HS-27A (cell line): ENCODE data around the gene SHKBP1.
"Not testable (repeated sequence)": the region's sequence is repeated elsewhere in the genome, so short reads cannot be mapped to it uniquely, and the experiment has no call there.

Experiments
- DNase-seq: peaks from one replicate; pipeline ENCODE4 v3.0.0-alpha.2; 2012; ENCODE audit warnings: low read depth, missing footprints

The SHKBP1 gene

DNA sequence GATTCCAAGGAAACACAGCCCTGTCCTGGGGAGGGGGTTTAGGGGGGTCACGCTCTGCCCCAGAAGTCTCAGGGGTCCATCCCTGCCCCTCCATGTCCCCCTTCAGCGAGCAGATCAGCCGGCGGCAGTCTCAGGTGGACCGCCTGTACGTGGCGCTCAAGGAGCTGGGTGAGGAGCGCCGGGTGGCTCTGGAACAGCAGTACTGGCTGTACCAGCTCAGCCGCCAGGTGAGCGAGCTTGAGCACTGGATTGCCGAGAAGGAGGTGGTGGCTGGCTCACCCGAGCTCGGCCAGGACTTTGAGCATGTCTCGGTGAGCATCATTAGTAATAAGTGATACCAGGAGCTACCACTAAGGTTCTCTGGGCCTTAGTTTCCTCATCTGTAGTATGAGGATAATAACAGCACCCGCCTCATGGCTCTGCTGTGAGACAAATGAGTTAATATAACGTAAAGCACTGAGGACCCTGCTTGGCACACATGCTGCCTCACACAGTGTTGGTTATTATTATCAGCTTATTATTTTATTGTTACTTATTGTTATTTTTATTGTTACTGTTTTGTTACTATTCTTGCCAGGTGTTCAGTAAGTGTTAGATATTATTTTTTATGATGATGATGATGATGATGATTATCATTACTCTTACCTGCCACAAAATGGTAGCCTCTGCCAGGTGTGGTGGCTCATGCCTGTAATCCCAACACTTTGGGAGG lies 20.5 kb upstream of the SHKBP1 start:
- no peak for DNase-seq

DNA sequence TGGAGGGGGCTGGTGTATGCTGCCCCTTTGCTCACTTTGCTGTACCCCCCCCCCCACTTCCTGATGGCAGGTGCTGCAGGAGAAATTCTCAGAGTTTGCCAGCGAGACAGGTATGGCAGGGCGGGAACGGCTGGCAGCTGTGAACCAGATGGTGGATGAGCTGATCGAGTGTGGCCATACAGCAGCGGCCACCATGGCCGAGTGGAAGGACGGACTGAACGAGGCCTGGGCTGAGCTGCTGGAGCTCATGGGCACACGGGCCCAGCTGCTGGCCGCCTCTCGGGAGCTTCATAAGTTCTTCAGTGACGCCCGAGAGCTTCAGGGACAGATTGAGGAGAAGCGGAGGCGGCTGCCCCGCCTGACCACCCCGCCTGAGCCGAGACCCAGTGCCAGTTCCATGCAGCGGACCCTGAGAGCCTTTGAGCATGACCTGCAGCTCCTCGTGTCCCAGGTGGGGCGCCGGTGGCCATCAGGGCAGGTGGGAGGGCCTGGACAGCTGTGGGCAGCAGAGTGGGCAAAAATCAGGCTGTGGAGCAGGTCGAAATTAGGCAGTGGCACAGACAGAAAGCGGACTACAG lies 19.6 kb upstream of the SHKBP1 start:
- DNase-seq, result no peak

DNA sequence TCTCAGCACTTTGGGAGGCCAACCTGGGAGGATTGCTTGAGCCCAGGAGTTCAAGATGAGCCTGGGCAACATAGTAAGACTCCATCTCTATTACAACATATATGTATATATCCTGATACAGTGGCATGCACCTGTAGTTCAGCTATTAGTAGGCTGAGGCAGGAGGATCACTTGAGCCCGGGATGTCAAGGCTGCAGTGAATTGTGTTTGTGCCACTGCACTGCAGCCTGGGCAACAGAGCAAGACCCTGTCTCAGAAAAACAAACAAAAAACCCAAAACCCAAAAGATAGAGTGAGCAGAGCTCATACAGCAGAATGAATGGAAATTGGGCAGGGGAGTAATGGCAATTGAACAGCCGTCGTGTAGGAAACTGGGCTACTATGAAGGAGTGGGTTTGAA lies 17.3 kb upstream of the SHKBP1 start:
- DNase-seq, result no peak

DNA sequence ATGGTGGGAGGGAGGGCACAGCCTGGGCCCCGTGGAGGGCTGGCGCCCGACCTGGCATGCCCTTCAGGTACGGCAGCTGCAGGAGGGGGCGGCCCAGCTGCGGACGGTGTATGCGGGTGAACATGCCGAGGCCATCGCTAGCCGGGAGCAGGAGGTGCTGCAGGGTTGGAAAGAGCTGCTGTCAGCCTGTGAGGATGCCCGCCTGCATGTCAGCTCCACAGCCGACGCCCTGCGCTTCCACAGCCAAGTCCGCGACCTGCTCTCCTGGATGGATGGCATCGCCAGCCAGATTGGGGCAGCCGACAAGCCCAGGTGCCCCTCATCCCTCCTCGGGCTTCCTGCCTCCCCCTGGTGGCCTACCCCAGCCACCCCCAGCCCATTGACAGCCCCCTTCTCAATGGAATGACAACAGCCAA lies 16.6 kb upstream of the SHKBP1 start:
- no peak for DNase-seq

DNA sequence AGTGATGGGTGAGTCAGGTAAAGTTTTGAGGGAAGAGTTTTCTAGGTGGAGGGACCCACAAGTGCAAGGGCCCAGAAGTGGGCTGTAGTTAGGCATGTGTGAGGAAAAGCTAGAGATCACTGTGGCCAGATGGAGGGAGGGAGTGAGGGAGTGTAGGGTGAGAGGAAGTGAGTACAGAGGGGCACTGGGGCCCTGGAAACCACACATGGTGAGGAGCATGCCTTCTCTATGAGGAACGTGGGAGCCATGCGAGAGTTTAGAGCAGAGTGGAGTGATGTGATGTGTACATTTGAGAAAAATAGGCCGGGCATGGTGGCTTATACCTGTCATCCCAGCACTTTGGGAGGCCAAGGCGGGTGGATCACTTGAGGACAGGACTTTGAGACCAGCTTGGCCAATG lies 14.7 kb upstream of the SHKBP1 start:
- DNase-seq, result no peak

DNA sequence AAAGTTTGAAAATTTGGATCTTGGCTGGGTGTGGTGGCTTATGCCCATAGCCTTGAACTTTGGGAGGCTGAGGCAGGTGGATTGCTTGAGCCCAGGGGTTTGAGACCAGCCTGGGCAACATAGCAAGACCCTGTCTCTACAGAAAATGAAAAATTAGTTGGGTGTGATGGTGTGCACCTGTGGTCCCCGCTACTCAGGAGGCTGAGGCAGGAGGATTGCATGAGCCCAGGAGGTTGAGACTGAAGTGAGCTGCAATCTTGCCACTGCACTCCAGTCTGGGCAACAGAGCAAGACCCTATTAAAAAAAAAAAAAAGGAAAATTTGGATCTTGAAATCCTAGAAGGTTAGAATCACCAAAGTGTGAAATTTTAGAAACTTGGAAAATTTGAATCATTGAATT lies 12.1 kb upstream of the SHKBP1 start:
- DNase-seq, result not testable (repeated sequence)

DNA sequence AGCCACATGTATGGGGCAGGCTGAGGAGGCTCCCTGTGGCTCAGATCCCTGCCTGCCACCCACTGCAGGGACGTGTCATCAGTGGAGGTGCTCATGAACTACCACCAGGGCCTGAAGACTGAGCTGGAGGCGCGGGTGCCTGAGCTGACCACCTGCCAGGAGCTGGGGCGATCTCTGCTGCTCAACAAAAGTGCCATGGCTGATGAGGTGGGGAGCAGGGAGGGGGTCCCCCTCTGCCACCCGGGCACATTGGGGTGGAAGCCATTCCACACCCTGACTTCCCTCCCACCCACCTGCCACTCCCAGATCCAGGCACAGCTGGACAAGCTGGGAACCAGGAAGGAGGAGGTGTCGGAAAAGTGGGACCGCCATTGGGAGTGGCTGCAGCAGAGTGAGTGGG lies 11.3 kb upstream of the SHKBP1 start:
- DNase-seq, result no peak

DNA sequence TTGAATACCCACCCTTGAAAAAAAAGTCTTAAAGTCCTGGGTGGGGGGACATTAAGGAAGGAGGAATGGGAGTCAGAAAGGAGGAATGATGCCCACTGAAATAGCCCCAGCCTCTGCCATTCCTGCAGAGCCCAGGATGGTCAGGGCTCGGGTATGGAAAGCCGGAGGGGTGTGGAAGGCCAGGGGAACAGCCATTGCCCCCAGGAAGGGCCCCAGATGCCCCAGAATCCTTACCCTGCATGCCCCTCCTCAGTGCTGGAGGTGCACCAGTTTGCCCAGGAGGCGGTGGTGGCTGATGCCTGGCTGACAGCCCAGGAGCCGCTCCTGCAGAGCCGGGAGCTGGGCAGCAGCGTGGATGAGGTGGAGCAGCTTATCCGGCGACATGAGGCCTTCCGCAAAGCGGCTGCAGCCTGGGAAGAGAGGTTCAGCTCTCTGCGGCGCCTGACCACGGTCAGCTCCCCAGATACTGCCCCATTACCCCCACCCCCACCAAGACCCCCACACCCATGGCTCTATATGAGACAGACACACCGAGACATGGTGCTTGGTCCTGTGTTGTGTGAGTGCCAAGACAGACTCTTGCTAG lies 10.7 kb upstream of the SHKBP1 start:
- DNase-seq, result no peak

DNA sequence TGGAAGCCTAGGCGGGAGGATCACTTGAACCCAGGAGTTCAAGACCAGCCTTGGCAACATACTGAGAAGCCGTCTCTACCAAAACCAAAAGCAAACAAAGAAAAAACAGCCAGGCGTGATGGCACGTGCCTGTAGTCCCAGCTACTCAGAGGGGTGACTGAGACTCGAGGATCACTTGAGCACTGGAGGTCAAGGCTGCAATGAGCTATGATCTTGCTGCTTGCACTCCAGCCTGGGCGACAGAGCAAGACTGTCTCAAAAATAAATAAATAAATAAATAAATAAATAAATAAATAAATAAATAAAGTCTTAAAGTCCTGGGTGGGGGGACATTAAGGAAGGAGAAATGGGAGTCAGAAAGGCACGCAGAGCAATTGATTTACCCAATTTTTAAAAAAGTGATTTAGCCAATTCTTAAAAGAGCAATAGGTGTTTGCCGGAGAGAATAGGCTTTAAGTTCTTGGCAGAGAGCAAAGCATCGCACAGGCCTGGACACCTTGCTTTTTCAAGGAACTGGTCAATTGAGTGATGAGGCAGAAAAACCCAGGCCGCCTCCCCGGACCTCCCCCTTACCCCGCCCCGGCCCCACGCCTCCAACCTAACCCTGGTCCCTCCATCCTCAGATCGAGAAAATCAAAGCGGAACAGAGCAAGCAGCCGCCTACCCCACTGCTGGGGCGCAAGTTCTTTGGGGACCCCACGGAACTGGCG lies 9.5 kb upstream of the SHKBP1 start:
- DNase-seq, result no peak

DNA sequence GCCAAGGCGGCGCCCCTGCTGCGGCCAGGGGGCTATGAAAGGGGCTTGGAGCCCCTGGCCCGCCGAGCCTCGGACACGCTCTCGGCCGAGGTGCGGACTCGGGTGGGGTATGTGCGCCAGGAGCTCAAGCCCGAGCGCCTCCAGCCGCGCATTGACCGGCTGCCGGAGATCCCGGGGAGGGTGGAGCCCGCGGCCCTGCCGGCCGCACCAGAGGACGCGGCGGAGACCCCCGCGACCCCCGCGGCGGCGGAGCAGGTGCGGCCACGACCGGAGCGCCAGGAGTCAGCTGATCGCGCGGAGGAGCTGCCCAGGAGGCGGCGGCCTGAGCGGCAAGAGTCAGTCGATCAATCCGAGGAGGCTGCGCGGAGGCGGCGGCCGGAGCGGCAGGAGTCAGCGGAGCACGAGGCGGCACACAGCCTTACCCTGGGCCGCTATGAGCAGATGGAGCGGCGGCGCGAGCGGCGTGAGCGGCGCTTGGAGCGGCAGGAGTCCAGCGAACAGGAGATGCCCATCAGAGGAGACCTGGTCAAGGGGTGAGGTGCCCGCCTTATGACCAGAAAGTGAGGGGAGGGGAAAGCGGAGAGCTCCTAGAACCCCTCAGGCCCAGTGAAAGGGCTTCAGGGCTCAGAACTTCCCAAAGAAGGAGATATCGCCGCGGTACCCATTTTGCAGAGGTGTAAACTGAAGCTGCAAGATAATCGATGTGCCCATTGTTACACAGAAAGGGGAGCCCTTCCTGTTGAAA lies 8.8 kb upstream of the SHKBP1 start:
- DNase-seq, result no peak

DNA sequence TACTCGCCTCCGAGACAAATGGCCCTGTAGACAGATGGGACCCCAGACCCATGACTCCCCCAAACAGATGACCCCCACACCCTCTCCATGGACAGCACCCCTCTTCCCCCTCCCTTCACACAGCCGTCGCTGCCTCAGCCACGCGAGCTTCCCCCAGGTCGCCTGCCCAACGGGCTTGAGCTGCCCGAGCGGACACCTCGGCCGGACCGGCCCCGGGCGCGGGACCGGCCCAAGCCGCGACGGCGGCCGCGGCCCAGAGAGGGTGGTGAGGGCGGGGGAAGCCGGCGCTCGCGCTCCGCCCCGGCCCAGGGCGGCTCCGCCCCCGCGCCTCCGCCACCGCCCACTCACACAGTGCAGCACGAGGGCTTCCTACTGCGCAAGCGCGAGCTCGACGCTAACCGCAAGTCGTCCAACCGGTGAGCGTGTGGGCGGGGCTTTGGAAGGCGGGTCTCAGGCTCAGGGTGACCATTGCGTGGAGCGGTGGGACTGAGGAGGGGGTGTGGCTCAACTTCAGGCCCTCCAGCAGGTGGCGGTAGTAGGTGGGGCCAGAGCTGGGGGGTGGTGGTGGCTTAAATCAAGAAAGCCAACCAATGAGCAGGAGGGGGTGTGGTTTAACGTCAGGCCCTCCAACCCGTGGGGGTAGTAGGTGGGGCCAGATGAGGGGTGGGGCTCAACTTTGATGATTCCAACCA lies 6.2 kb upstream of the SHKBP1 start:
- DNase-seq, result peak; percentile 100

DNA sequence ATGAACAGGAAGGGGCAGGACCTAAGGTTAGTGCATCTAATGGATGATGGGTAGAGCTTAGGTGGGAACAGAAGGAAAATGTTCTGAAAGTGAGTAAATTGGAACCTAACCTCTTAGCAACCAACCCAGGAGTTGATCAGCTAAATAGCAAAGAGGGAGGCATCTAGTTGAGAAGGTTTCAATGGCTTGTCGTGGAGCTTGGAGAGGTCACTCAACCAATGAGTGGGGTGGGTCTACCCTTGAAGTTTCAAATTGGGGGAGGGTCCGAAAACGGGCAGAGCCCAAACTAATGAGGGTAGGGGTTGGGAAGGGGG lies 5.7 kb upstream of the SHKBP1 start:
- DNase-seq, result no peak

DNA sequence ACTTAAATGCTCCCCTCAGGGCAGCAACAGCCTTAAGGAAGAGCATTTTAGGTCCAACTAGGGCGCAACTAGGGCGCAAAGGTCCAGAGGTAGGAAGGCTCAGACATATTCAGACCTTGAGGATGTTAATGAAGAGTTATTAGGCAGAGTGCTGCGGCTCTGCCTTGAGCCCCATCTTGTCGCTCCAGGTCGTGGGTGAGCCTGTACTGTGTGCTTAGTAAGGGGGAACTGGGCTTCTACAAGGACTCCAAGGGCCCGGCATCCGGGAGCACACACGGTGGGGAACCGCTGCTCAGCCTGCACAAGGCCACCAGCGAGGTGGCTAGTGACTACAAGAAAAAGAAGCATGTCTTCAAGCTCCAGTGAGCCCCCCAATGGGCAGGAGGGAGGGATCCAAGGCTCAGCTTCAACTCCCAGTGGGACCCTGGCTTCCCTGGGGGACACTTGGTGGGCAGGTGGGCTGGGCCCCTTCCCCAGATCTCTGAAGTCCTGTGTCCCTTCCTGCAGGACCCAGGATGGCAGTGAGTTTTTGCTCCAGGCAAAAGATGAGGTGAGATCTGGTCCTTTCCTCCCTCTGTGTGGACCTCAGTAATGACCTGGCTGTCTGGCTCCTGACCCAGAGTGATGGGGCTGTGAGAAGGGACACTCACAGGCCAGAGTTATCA lies 4.7 kb upstream of the SHKBP1 start:
- DNase-seq, result no peak

DNA sequence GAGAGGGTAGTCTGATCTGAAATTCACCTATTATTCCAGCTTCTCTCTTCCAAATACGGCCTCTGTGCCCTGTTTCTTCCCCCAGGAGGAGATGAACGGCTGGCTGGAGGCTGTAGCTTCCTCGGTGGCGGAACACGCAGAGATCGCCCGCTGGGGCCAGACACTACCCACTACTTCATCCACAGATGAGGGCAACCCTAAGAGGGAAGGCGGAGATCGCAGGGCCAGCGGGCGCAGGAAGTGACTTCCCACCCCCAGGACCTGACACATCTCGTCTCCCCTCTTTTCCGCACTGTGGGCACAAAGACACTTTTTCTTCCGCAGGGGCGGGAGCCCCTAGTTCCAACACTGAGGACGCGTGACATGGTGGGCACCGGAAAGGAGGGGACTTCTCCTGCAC lies 1.3 kb upstream of the SHKBP1 start:
- DNase-seq, result no peak

DNA sequence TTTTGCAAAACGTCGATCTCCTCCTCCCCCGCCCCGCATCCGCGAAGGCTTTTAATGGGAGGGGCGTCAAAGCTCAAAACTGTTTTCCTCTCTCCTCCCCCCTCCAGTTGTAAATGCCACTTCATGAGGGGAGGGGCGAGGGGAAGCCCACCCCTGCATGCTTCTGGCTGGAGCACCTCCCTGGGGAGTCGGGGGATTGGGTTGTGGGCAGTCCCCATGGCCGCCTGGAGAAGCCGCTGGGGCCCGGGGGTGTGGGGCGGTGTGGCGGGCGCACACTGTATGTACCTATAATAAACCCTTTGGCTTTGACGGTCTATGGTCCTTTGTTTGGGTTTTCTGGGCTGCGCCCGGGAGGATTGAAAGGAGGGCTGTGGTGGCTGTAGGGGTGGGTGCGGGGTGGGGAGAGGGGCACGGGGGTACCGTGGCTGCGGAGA lies 505 bp upstream of the SHKBP1 start:
- DNase-seq, result no peak

DNA sequence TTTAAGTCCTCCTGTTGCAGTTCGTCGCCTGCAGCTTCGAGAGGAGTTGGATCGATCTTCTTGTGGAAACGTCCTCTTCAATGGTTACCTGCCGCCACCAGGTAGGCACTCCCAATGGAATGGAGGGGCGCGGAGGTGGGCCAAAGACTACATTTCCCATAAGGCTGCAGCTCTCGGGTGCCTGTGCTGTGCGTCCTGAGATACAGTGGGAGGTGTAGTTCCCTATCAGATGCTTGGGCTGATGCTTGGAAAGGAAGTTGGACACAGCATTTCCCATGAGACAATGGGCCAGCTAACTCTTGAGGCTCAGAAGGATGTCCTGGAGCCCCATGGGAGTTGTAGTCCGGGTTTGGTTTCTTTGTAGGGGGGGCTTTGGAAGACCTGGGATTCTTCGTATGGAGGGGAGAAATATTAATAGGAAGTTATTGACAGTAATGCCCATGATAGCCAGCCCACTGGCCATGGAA lies 1.8 kb downstream of the SHKBP1 start:
- DNase-seq, result no peak

DNA sequence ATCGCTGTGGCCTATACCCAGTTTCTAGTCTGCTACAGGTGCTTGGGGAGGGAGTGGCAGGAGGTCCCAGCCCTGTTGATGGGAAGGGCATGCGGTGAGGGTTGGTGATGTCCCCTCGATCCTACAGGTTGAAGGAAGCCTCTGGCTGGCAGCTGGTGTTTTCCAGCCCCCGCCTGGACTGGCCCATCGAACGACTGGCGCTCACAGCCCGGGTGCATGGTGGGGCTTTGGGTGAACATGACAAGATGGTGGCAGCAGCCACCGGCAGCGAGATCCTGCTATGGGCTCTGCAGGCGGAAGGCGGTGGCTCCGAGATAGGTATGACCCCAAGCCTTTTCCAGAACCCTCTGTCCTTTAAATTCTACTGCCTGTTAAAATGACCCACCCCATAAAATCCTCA lies 3.9 kb downstream of the SHKBP1 start:
- DNase-seq, result no peak

DNA sequence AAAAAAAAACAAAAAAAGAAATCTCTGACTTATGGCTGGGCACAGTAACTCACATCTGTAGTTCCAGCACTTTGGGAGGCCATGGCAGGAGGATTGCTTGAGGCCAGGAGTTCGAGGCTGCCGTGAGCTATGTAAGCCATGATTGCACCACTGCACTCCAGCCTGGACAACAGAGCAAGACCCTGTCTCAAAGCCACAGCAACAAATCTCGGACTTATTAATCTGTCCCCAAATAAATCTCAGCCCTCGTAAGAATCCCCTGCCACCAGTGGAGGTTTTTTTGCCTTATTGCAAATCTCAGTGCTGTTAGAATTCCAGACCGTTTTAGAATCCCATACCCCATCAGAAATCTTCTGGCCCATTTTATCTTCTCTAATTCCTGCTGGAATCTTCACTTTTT lies 4.9 kb downstream of the SHKBP1 start:
- DNase-seq, result no peak

DNA sequence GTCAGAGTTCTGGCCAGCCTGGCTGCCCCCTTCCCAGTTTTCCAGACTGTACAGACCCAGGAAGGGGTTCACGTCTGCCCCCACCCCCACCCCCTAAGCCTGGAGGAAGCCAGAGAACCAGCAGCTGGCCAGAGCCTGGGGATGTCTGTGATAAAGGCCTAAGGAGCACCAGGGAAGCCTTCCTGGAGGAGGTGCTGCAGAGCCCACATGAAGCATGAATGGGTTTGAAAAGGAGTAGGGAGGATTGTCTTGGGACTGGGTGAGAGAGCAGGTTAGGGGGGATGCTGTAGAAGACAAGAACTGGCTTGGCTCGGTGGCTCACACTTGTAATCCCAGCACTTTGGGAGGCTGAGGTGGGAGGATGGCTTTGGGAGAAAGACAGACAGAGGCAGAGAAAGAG lies 5.8 kb downstream of the SHKBP1 start:
- DNase-seq, result no peak

DNA sequence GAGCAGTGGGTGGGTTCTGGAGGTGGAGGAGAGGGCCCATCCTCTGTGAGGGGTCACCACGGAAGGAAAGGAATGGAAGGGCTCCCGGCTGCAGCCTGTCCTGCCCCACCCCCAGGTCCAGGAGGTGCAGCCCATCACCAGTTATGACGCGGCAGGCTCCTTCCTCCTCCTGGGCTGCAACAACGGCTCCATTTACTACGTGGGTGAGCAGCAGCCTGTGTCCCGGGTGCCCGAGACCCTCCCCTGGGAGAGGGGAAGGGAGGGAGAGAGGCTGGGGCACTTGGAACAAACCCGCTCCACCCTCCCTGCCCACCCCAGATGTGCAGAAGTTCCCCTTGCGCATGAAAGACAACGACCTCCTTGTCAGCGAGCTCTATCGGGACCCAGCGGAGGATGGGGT lies 6.6 kb downstream of the SHKBP1 start:
- DNase-seq, result no peak

DNA sequence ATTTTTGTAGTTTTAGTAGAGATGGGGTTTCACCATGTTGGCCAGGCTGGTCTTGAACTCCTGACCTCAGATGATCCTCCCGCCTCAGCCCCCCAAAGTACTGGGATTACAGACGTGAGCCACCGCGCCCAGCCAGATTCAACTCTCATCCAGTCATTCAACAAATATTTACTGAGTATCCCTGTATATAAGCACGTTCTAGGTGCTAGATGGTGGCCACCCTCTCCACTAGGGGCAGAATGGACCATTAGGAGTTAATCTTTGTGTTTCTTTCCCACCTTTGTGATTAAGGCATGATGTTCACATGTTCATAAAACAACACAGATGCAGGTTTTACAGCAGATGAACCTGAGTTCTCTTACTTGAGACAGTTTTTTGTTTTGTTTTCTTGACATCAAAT lies 7.3 kb downstream of the SHKBP1 start:
- DNase-seq, result no peak
